ENCODE results near the gene ANGPTL2.

GRCh38 chr9:127089631-127090081, 32.8 kb downstream of the ANGPTL2 start:
- no peak for TF ChIP-seq REST (IDR thresholded peaks at IDR 0.05; ENCODE audit: insufficient read depth in 1 of 2, low read depth in 2 of 2, low read length in 2 of 2)
- TF ChIP-seq SIN3A (IDR thresholded peaks at IDR 0.05; ENCODE audit: borderline replicate concordance, insufficient read depth, low read length), result no peak
- TF ChIP-seq TAF1 (IDR thresholded peaks at IDR 0.05; ENCODE audit: borderline replicate concordance, insufficient read depth, low read length), result no peak
- no peak for TF ChIP-seq POLR2AphosphoS5 (IDR thresholded peaks at IDR 0.05; ENCODE audit: low read depth, low read length)
- no peak for TF ChIP-seq FOXP2 (optimal IDR thresholded peaks at IDR 0.05; ENCODE audit: borderline replicate concordance, extremely low read depth, extremely low read length, insufficient read depth)

Measured in PFSK-1 (cell line).